ENCODE results near the gene WFDC1. TPM values are rescaled to one million over a fixed set of nuclear protein-coding genes. Genes with fewer than 3 reads are reported as not detected.
"Not testable (repeated sequence)": the region's sequence is repeated elsewhere in the genome, so short reads cannot be mapped to it uniquely, and the experiment has no call there.

WFDC1 gene
- total RNA-seq, 1 donor from 2014 or later = not detected

DNA sequence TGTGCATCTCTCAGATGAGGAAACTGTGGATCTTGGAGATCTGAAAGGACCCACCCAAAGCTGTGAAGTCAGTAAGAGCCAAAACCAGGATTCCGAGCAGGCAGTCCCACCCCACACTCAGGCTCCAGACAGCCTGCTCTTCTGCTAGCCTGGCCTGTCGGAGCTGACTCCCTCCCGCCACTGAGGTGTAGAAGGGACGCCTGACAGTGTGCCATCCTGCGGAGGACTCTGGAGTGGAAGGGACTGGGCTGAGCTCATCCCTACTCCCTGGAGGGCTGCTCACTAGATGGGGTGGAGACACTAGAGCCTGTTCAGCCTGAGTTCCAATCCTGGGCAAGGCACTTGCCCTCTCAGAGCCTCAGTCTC, 36.0 kb downstream of the WFDC1 start:
- DNase-seq (ENCODE audit: low read depth) = no peak
- TF ChIP-seq, protein P1, sequence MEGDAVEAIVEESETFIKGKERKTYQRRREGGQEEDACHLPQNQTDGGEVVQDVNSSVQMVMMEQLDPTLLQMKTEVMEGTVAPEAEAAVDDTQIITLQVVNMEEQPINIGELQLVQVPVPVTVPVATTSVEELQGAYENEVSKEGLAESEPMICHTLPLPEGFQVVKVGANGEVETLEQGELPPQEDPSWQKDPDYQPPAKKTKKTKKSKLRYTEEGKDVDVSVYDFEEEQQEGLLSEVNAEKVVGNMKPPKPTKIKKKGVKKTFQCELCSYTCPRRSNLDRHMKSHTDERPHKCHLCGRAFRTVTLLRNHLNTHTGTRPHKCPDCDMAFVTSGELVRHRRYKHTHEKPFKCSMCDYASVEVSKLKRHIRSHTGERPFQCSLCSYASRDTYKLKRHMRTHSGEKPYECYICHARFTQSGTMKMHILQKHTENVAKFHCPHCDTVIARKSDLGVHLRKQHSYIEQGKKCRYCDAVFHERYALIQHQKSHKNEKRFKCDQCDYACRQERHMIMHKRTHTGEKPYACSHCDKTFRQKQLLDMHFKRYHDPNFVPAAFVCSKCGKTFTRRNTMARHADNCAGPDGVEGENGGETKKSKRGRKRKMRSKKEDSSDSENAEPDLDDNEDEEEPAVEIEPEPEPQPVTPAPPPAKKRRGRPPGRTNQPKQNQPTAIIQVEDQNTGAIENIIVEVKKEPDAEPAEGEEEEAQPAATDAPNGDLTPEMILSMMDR (conservative IDR thresholded peaks at IDR 0.05; ENCODE audit: low read depth, low read length) = no peak
- no peak overlapping the region for H3K4me3 ChIP-seq (ENCODE audit: low read depth, low read length)

DNA sequence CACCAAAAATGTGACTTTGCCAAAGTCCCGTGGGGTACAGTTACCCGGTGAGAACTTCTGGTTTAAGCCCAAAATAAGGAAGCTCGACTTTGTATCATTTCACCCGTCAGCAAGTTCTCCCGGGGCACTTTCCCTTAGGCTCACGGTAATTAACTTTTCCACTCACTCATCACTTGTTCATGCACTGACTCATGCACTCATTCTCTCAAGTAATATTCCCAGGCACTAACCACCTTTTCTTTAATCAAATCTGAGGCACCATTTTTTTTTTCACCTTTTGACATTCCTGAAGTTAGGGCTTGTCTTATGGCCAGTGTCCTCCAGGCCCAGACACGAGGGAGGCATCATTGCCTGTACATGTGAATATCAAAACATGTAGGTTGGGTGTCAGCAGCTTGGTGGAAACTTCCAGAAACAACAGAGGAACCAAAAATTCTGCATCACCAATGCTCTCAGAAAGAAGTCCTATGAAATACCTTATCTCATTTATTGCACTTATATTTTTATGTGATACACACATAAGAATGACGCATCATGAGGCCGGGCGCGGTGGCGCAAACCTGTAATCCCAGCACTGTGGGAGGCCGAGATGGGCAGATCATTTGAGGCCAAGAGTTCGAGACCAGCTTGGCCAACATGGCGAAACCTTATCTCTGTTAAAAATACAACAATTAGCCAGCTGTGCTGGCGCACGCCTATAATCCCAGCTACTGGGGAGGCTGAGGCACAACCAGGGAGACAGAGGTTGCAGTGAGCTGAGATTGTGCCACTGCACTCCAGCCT, 37.5 kb downstream of the WFDC1 start:
- DNase-seq (ENCODE audit: low read depth) = peak; percentile 18

DNA sequence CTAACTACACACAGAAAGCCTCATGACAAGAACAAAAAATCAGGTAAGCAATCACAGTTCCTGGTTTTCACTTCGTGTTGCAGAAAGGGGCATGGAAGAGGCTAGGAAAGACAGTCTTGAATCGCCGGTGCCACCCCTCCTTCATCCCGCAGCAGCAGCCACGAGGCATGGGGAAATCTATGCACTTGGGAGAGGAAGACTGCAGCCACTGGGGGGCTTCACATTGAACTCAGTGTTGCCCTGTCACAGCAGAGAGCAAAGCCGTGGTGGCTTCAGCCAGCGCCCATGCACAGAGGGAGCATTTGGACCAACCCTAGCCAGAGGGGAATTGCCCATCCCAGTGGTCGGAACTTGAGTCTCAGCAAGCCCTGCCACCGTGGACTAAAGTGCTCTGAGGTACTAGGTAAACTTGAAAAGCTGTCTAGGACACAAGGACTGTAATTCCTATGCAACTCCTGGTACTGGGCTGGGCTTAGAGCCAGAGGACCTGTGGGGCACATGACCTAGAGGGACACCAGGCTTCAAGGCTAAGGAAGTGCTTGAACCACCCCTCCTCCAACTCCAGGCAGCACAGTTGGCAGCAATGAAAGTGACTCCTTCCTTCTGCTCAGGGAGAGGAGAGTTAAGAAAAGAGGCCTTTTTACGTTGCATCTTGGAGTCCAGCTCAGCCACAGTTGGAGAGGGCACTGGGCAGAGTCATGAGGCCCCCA, 38.5 kb downstream of the WFDC1 start:
- no peak overlapping the region for H3K4me3 ChIP-seq (ENCODE audit: low read depth, low read length)
- DNase-seq (ENCODE audit: low read depth) = peak; percentile 19
- TF ChIP-seq, protein P1 (conservative IDR thresholded peaks at IDR 0.05; ENCODE audit: low read depth, low read length) = no peak

More for the DNA sequence above, 37.5 kb downstream of the WFDC1 start:
- TF ChIP-seq, protein P1 (conservative IDR thresholded peaks at IDR 0.05; ENCODE audit: low read depth, low read length) = no peak
- H3K4me3 ChIP-seq (ENCODE audit: low read depth, low read length) = no peak overlapping the region

DNA sequence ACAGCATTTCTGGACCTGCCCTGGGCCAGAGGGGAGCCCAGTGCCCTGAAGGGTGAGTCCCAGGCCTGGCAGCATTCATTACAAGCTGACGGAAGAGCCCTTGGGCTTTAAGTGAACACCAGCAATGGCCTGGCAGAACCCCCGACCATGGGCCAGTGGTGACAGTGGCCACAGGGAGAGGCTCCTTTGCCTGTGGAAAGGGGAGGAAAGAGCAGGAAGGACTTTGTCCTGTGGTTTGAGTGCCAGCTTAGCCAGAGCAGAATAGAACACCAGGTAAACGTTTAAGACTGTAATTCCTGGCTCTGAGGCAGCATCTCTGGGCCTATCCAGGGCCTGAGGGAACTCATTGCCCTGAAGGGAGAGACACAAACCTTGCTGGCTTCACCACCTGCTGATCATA, 39.4 kb downstream of the WFDC1 start:
- TF ChIP-seq, protein P1 (conservative IDR thresholded peaks at IDR 0.05; ENCODE audit: low read depth, low read length) = no peak
- no peak overlapping the region for H3K4me3 ChIP-seq (ENCODE audit: low read depth, low read length)
- DNase-seq (ENCODE audit: low read depth) = no peak

DNA sequence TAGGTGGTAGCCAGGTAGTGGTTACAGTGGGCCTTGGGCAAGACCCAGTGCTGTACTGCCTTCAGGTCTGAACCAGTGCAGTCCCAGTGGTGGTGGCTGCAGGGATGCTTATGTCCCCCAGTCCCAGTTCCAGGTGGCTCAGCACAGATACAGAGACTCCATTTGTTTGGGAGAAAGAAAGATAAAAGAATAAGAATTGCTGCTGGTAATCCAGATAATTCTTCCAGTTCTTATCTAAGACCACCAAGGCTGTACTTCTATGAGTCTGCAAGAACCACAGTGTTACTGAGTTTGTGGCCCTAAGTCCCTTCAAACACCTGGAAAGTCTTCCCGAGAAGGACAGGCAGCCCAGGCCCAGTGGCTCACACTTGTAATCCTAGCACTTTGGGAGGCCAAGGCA, 39.8 kb downstream of the WFDC1 start:
- TF ChIP-seq, protein P1 (conservative IDR thresholded peaks at IDR 0.05; ENCODE audit: low read depth, low read length) = no peak

DNA sequence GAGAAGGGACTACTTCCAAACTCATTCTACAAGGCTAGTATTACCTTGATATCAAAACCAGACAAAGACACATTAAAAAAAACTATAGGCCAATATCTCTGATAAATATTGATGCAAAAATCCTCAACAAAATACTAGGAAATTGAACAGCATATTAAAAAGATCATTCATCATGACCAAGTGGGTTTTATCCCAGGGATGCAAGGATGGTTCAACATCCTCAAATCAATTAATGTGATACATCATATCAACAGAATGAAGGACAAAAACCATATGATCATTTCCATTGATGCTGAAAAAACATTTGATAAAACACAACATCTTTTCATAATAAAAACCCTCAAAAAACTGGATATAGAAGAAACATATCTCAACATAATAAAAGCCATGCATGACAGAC, 42.6 kb downstream of the WFDC1 start:
- H3K4me3 ChIP-seq (ENCODE audit: low read depth, low read length); DNase-seq (ENCODE audit: low read depth): not testable (repeated sequence)

More for the DNA sequence above, 39.8 kb downstream of the WFDC1 start:
- H3K4me3 ChIP-seq (ENCODE audit: low read depth, low read length) = no peak overlapping the region
- DNase-seq (ENCODE audit: low read depth) = no peak

DNA sequence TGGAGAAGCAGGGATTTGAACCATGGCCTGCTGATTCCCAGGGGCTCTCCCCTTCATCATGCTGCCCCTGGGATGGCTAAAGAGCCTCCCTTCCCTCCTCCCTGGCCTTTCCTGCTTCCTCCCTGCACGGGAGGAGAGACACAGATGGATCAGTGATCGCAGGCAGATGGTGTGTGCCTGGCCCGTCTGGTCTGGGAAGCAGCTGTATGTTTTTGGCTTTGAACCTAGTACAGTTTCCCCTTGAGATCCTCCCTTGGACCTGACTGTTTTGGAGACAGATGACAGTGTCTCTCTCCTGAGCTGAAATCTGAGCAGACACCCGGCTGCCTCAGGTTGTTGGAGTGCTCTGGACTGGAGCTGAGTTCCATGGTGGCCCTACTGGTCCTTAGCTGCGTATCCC, 44.6 kb downstream of the WFDC1 start:
- TF ChIP-seq, protein P1 (conservative IDR thresholded peaks at IDR 0.05; ENCODE audit: low read depth, low read length) = no peak
- DNase-seq (ENCODE audit: low read depth) = no peak
- no peak overlapping the region for H3K4me3 ChIP-seq (ENCODE audit: low read depth, low read length)
